DND-41 (cell line): ENCODE data around the gene FAF1.

Experiments used
- ATAC-seq: fragments of 200-7000 bp; cut with Tn5 transposase; 3 replicates; pipeline ENCODE4 v1.9.1; 2021; ENCODE audit warnings: low read depth; ENCODE audit not compliant: insufficient read depth
- DNase-seq: peaks from one replicate; pipeline ENCODE4 v3.0.0-alpha.2; 2020
- H2AFZ ChIP-seq: 2 replicates; pipeline ENCODE4 v1.6.0; 2012; ENCODE audit warnings: low read depth, low read length
- H3K27ac ChIP-seq: 2 replicates; pipeline ENCODE4 v1.5.1; 2012; ENCODE audit warnings: low read length, inconsistent platforms
- H3K27me3 ChIP-seq: fragments of 200-600 bp; sonication (generic); 2 replicates; pipeline ENCODE4 v1.6.0; 2012; ENCODE audit warnings: low read length, mild to moderate bottlenecking, inconsistent platforms; ENCODE audit not compliant: insufficient read depth, poor library complexity
- H3K36me3 ChIP-seq: 2 replicates; pipeline ENCODE4 v1.5.1; 2012; ENCODE audit warnings: low read length, inconsistent platforms; ENCODE audit not compliant: insufficient read depth
- H3K4me1 ChIP-seq: 2 replicates; pipeline ENCODE4 v1.5.1; 2012; ENCODE audit warnings: mild to moderate bottlenecking, low read length; ENCODE audit not compliant: insufficient read depth
- H3K4me2 ChIP-seq: 2 replicates; pipeline ENCODE4 v1.6.0; 2012; ENCODE audit warnings: mild to moderate bottlenecking, moderate library complexity, low read length, inconsistent platforms; ENCODE audit not compliant: insufficient read depth
- H3K4me3 ChIP-seq, 2 experiments: fragments of 200-600 bp in 1 of 2; shearing (Covaris generic) in 1 of 2; 2 replicates each; pipeline ENCODE4 v1.5.1; 2012 to 2016; ENCODE audit warnings: inconsistent platforms in 2 of 2, low read length in 2 of 2, mild to moderate bottlenecking in 2 of 2, low read depth in 1 of 2, moderate library complexity in 1 of 2
- H3K79me2 ChIP-seq: 2 replicates; pipeline ENCODE4 v1.6.0; 2012; ENCODE audit warnings: low read length, inconsistent platforms; ENCODE audit not compliant: insufficient read depth
- H3K9ac ChIP-seq: 2 replicates; pipeline ENCODE4 v1.6.0; 2012; ENCODE audit warnings: low read depth, mild to moderate bottlenecking, inconsistent platforms, low read length, moderate library complexity
- H3K9me3 ChIP-seq: 2 replicates; pipeline ENCODE4 v1.5.1; 2012; ENCODE audit warnings: low read length, moderate library complexity, mild to moderate bottlenecking, inconsistent platforms; ENCODE audit not compliant: insufficient read depth, severe bottlenecking
- H4K20me1 ChIP-seq: 2 replicates; pipeline ENCODE4 v1.6.0; 2012; ENCODE audit warnings: low read length; ENCODE audit not compliant: insufficient read depth
- CTCF ChIP-seq: IDR thresholded peaks from 2 replicates; pipeline ENCODE4 v1.5.1; 2012; ENCODE audit warnings: borderline replicate concordance, low read length, moderate library complexity, mild to moderate bottlenecking; ENCODE audit not compliant: poor library complexity, severe bottlenecking; ENCODE audit errors: extremely low read depth
- EZH2 ChIP-seq: IDR thresholded peaks from 3 replicates; pipeline ENCODE4 v1.6.1; 2012; ENCODE audit warnings: borderline replicate concordance, low read depth, mild to moderate bottlenecking, moderate library complexity, low read length, inconsistent platforms; ENCODE audit not compliant: severe bottlenecking

Gene FAF1

GRCh38 chr1:50665413-50665812, 294.7 kb downstream of the FAF1 start:
- no peak overlapping the region for H3K27ac ChIP-seq
- TF ChIP-seq CTCF (no peak), EZH2 (no peak)
- ATAC-seq = no peak

GRCh38 chr1:50661626-50662025, 298.4 kb downstream of the FAF1 start:
- no peak for TF ChIP-seq EZH2
- TF ChIP-seq CTCF = no peak
- H4K20me1 ChIP-seq = no peaks in the 10 kb centered on the region
- H3K4me1 ChIP-seq = peaks cover 13% of the 10 kb centered on the region
- ATAC-seq (no peak), DNase-seq (no peak)
- H3K79me2 ChIP-seq = no peaks in the 10 kb centered on the region
- no peaks in the 10 kb centered on the region for H3K9me3 ChIP-seq
- H3K27ac ChIP-seq = no peak overlapping the region
- H3K27me3 ChIP-seq = no peaks in the 10 kb centered on the region
- no peaks in the 10 kb centered on the region for H3K36me3 ChIP-seq
- no peak overlapping the region for H3K9ac ChIP-seq
- H2AFZ ChIP-seq = no peak overlapping the region
- H3K4me2 ChIP-seq = no peak overlapping the region
- no peak overlapping the region for H3K4me3 ChIP-seq

More at GRCh38 chr1:50665413-50665812, 294.7 kb downstream of the FAF1 start:
- Histone ChIP-seq H3K27me3 (no peaks in the 10 kb centered on the region), H3K9me3 (no peaks in the 10 kb centered on the region), H2AFZ (no peak overlapping the region), H4K20me1 (no peaks in the 10 kb centered on the region; the same call in 1 of the 2 replicates), H3K9ac (no peak overlapping the region), H3K79me2 (no peaks in the 10 kb centered on the region), H3K4me3 (no peak overlapping the region), H3K4me2 (no peak overlapping the region), H3K36me3 (no peaks in the 10 kb centered on the region), H3K4me1 (no peaks in the 10 kb centered on the region)
- DNase-seq = no peak

GRCh38 chr1:50659107-50659662, 300.9 kb downstream of the FAF1 start:
- no peak overlapping the region for H2AFZ ChIP-seq
- DNase-seq = no peak
- no peaks in the 10 kb centered on the region for H3K79me2 ChIP-seq
- peaks cover 14% of the 10 kb centered on the region for H3K4me1 ChIP-seq
- TF ChIP-seq EZH2 (no peak), CTCF (no peak)
- ATAC-seq = no peak
- H3K9ac ChIP-seq = no peak overlapping the region
- H3K9me3 ChIP-seq = no peaks in the 10 kb centered on the region
- H3K36me3 ChIP-seq = peaks cover 8% of the 10 kb centered on the region; the same call in 1 of the 2 replicates
- H4K20me1 ChIP-seq = no peaks in the 10 kb centered on the region
- H3K27ac ChIP-seq = no peak overlapping the region
- no peak overlapping the region for H3K4me2 ChIP-seq
- no peak overlapping the region for H3K4me3 ChIP-seq
- no peaks in the 10 kb centered on the region for H3K27me3 ChIP-seq
